OCI-LY1 (cell line): ENCODE data around the gene BNC1.

Source experiments
- H2AFZ ChIP-seq: fragments of 200-600 bp; sonication (generic), shearing (Covaris generic); 2 replicates; pipeline ENCODE4 v1.6.0; 2014; ENCODE audit warnings: antibody characterized with exemption, mild to moderate bottlenecking, low read length
- H3F3A ChIP-seq: fragments of 200-600 bp; sonication (generic), shearing (Covaris generic); 2 replicates; pipeline ENCODE4 v1.6.0; 2014; ENCODE audit warnings: mild to moderate bottlenecking, antibody characterized with exemption, low read length, moderate library complexity; ENCODE audit not compliant: insufficient read depth
- H3K27ac ChIP-seq: fragments of 200-600 bp; sonication (generic); 2 replicates; pipeline ENCODE4 v1.5.1; 2014; ENCODE audit warnings: low read length, mixed run types, mild to moderate bottlenecking, low read depth; ENCODE audit not compliant: poor library complexity, severe bottlenecking
- H3K27me3 ChIP-seq: fragments of 200-600 bp; sonication (generic); 2 replicates; pipeline ENCODE4 v1.6.0; 2014; ENCODE audit warnings: antibody characterized with exemption, mild to moderate bottlenecking, low read length, moderate library complexity; ENCODE audit not compliant: insufficient read depth
- H3K36me3 ChIP-seq: fragments of 200-600 bp; sonication (generic); 2 replicates; pipeline ENCODE4 v1.6.1; 2014; ENCODE audit warnings: mild to moderate bottlenecking, antibody characterized with exemption, low read length, moderate library complexity, mixed read lengths; ENCODE audit not compliant: insufficient read depth
- H3K4me1 ChIP-seq: fragments of 200-600 bp; sonication (generic); 2 replicates; pipeline ENCODE4 v1.5.1; 2014; ENCODE audit warnings: mild to moderate bottlenecking, low read length, moderate library complexity; ENCODE audit not compliant: insufficient read depth, severe bottlenecking
- H3K4me2 ChIP-seq: fragments of 200-600 bp; sonication (generic), shearing (Covaris generic); 2 replicates; pipeline ENCODE4 v1.6.1; 2014; ENCODE audit warnings: low read length
- H3K4me3 ChIP-seq: fragments of 200-600 bp; sonication (generic); 2 replicates; pipeline ENCODE4 v1.5.1; 2014; ENCODE audit warnings: low read length, low read depth, mild to moderate bottlenecking, mixed read lengths; ENCODE audit not compliant: poor library complexity, severe bottlenecking
- H3K79me2 ChIP-seq: fragments of 200-600 bp; shearing (Covaris generic); 2 replicates; pipeline ENCODE4 v1.6.1; 2016; ENCODE audit warnings: mixed run types, low read length, mixed read lengths; ENCODE audit not compliant: insufficient read depth
- H3K9ac ChIP-seq: fragments of 200-600 bp; sonication (generic), shearing (Covaris generic); 2 replicates; pipeline ENCODE4 v1.6.1; 2014; ENCODE audit warnings: mild to moderate bottlenecking, low read length, mixed read lengths
- H3K9me2 ChIP-seq: fragments of 200-600 bp; sonication (generic), shearing (Covaris generic); 2 replicates; pipeline ENCODE4 v1.6.1; 2014; ENCODE audit warnings: low read depth, mild to moderate bottlenecking, low read length, mixed read lengths
- H3K9me3 ChIP-seq: fragments of 200-600 bp; shearing (Covaris generic); 2 replicates; pipeline ENCODE4 v1.6.1; 2014; ENCODE audit warnings: low read length, mixed read lengths
- H4K20me1 ChIP-seq: fragments of 200-600 bp; sonication (generic), shearing (Covaris generic); 2 replicates; pipeline ENCODE4 v1.6.0; 2016; ENCODE audit warnings: mild to moderate bottlenecking, low read length; ENCODE audit not compliant: insufficient read depth
- EZH2 ChIP-seq: fragments of 200-600 bp; sonication (generic), shearing (Covaris generic); IDR thresholded peaks from 2 replicates; pipeline ENCODE4 v1.8.0; 2017; ENCODE audit warnings: borderline replicate concordance, mixed run types, mild to moderate bottlenecking, antibody characterized with exemption, low read length, moderate library complexity, mixed read lengths
- TF ChIP-seq, protein P1 (sequence below): fragments of 200-600 bp; sonication (generic), shearing (Covaris generic); IDR thresholded peaks from 2 replicates; pipeline ENCODE4 v1.5.1; 2017; ENCODE audit warnings: mild to moderate bottlenecking, antibody characterized with exemption, low read length, moderate library complexity, mixed read lengths

BNC1 gene

GRCh38 chr15:83285979-83286553, 1.6 kb upstream of the BNC1 start:
- no peaks in the 10 kb centered on the region for H3K27me3 ChIP-seq
- no peak overlapping the region for H3K4me2 ChIP-seq
- no peaks in the 10 kb centered on the region for H3F3A ChIP-seq

GRCh38 chr15:83285284-83285978, 967 bp upstream of the BNC1 start:
- no peak overlapping the region for H3K27ac ChIP-seq
- no peaks in the 10 kb centered on the region for H3F3A ChIP-seq
- no peak overlapping the region for H3K4me2 ChIP-seq
- no peaks in the 10 kb centered on the region for H3K9me3 ChIP-seq
- no peak for TF ChIP-seq EZH2
- TF ChIP-seq, protein P1, sequence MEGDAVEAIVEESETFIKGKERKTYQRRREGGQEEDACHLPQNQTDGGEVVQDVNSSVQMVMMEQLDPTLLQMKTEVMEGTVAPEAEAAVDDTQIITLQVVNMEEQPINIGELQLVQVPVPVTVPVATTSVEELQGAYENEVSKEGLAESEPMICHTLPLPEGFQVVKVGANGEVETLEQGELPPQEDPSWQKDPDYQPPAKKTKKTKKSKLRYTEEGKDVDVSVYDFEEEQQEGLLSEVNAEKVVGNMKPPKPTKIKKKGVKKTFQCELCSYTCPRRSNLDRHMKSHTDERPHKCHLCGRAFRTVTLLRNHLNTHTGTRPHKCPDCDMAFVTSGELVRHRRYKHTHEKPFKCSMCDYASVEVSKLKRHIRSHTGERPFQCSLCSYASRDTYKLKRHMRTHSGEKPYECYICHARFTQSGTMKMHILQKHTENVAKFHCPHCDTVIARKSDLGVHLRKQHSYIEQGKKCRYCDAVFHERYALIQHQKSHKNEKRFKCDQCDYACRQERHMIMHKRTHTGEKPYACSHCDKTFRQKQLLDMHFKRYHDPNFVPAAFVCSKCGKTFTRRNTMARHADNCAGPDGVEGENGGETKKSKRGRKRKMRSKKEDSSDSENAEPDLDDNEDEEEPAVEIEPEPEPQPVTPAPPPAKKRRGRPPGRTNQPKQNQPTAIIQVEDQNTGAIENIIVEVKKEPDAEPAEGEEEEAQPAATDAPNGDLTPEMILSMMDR = no peak
- no peaks in the 10 kb centered on the region for H3K9me2 ChIP-seq
- no peak overlapping the region for H3K4me3 ChIP-seq
- no peaks in the 10 kb centered on the region for H3K27me3 ChIP-seq
- H3K79me2 ChIP-seq = no peaks in the 10 kb centered on the region
- H3K36me3 ChIP-seq = no peaks in the 10 kb centered on the region
- no peak overlapping the region for H2AFZ ChIP-seq
- no peaks in the 10 kb centered on the region for H4K20me1 ChIP-seq
- no peak overlapping the region for H3K9ac ChIP-seq
- H3K4me1 ChIP-seq = no peaks in the 10 kb centered on the region

More at GRCh38 chr15:83285979-83286553, 1.6 kb upstream of the BNC1 start:
- Histone ChIP-seq H4K20me1 (no peaks in the 10 kb centered on the region), H3K9ac (no peak overlapping the region), H3K27ac (no peak overlapping the region), H3K4me1 (no peaks in the 10 kb centered on the region), H3K4me3 (no peak overlapping the region), H2AFZ (no peak overlapping the region), H3K36me3 (no peaks in the 10 kb centered on the region), H3K9me2 (no peaks in the 10 kb centered on the region), H3K79me2 (no peaks in the 10 kb centered on the region), H3K9me3 (no peaks in the 10 kb centered on the region)
- no peak for TF ChIP-seq EZH2
- TF ChIP-seq, protein P1 = no peak

- Histone ChIP-seq H3K27me3 (no peaks in the 10 kb centered on the region), H3K9me3 (no peaks in the 10 kb centered on the region), H3K4me2 (no peak overlapping the region), H3K4me1 (no peaks in the 10 kb centered on the region), H2AFZ (no peak overlapping the region), H3K27ac (no peak overlapping the region), H3K9ac (no peak overlapping the region), H3K79me2 (no peaks in the 10 kb centered on the region), H3K9me2 (no peaks in the 10 kb centered on the region), H4K20me1 (no peaks in the 10 kb centered on the region), H3K36me3 (no peaks in the 10 kb centered on the region), H3F3A (no peaks in the 10 kb centered on the region), H3K4me3 (no peak overlapping the region)
- TF ChIP-seq, protein P1 = no peak
- TF ChIP-seq EZH2 = no peak
These were observed 478 bp downstream of the BNC1 start for GRCh38 chr15:83283813-83284558.
